Measurements from ENCODE around the gene GALNTL6. TPM values are rescaled to one million over a fixed set of nuclear protein-coding genes. Genes with fewer than 3 reads are reported as not detected.
A peak's percentile ranks its signal among the peaks of the same experiment; 100 is the strongest.

Gene GALNTL6
- total and polyA plus RNA-seq, 2 donors (not counting 1 experiment from before 2014, with no cell fraction given): not detected

- Histone ChIP-seq H4K20me1 (ENCODE audit: control insufficient read depth, extremely low read depth, insufficient read depth, low read length) (no peaks in the 10 kb centered on the region), H3K4me1 (ENCODE audit: control insufficient read depth, extremely low read depth, insufficient read depth, low read length) (no peaks in the 10 kb centered on the region), H3K4me3 (replicated peaks in 1 of 4; ENCODE audit: control extremely low read depth in 1 of 4, insufficient read depth in 1 of 4, low read depth in 3 of 4, low read length in 4 of 4) (no peak overlapping the region), H3K9me3 (ENCODE audit: control insufficient read depth, insufficient read depth, low read depth, low read length) (no peaks in the 10 kb centered on the region), H3K27me3 (ENCODE audit: control insufficient read depth, insufficient read depth, low read length) (no peaks in the 10 kb centered on the region), H2AFZ (ENCODE audit: low read length) (no peak overlapping the region), H3K79me2 (ENCODE audit: control insufficient read depth, insufficient read depth, low read length) (no peaks in the 10 kb centered on the region), H3K27ac (ENCODE audit: insufficient read depth, low read length) (no peak overlapping the region), H3K9ac (ENCODE audit: insufficient read depth, low read length) (no peak overlapping the region), H3K36me3 (ENCODE audit: control insufficient read depth, insufficient read depth, low read length) (no peaks in the 10 kb centered on the region), H3K4me2 (ENCODE audit: extremely low read depth, insufficient read depth, low read length) (no peak overlapping the region)
- peak in 1 of 2 donors; percentile 59 for DNase-seq (ENCODE audit: low read depth in 2 of 2)
- no peak for TF ChIP-seq EZH2 (IDR thresholded peaks at IDR 0.05; ENCODE audit: low read length, missing control alignments)
- TF ChIP-seq, protein P1, sequence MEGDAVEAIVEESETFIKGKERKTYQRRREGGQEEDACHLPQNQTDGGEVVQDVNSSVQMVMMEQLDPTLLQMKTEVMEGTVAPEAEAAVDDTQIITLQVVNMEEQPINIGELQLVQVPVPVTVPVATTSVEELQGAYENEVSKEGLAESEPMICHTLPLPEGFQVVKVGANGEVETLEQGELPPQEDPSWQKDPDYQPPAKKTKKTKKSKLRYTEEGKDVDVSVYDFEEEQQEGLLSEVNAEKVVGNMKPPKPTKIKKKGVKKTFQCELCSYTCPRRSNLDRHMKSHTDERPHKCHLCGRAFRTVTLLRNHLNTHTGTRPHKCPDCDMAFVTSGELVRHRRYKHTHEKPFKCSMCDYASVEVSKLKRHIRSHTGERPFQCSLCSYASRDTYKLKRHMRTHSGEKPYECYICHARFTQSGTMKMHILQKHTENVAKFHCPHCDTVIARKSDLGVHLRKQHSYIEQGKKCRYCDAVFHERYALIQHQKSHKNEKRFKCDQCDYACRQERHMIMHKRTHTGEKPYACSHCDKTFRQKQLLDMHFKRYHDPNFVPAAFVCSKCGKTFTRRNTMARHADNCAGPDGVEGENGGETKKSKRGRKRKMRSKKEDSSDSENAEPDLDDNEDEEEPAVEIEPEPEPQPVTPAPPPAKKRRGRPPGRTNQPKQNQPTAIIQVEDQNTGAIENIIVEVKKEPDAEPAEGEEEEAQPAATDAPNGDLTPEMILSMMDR (conservative IDR thresholded peaks at IDR 0.05 in 1 of 2, IDR thresholded peaks at IDR 0.05 in 1 of 2; ENCODE audit: low read depth in 1 of 2, low read length in 2 of 2): no peak
Measured at GRCh38 chr4:172515266-172515879, 702.2 kb downstream of the GALNTL6 start.

DNA sequence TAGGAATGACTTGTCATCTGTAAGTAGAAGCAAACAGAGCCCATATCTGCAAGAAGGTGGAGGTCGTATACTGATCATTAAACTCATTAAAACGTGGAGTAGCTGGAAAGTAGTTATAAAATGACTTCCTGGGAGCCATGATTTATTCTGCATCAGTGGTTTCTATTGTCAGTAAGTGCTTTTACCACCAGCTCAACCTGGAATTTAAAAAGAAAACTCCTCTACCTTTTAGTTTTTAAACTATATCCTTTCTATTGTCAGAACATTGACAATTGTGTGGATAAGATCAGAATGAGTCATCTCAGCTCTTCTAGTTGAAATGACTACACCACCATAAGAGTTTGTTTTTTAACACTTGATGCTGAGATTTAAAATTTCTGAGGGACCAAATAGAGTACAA lies 704.2 kb downstream of the GALNTL6 start:
- Histone ChIP-seq H3K79me2 (ENCODE audit: control insufficient read depth, insufficient read depth, low read length) (no peaks in the 10 kb centered on the region), H4K20me1 (ENCODE audit: control insufficient read depth, extremely low read depth, insufficient read depth, low read length) (no peaks in the 10 kb centered on the region), H3K36me3 (ENCODE audit: control insufficient read depth, insufficient read depth, low read length) (no peaks in the 10 kb centered on the region), H3K4me2 (ENCODE audit: extremely low read depth, insufficient read depth, low read length) (no peak overlapping the region), H2AFZ (ENCODE audit: low read length) (no peak overlapping the region), H3K4me3 (replicated peaks in 1 of 4; ENCODE audit: control extremely low read depth in 1 of 4, insufficient read depth in 1 of 4, low read depth in 3 of 4, low read length in 4 of 4) (no peak overlapping the region), H3K9me3 (ENCODE audit: control insufficient read depth, insufficient read depth, low read depth, low read length) (no peaks in the 10 kb centered on the region), H3K27ac (ENCODE audit: insufficient read depth, low read length) (no peak overlapping the region), H3K9ac (ENCODE audit: insufficient read depth, low read length) (no peak overlapping the region), H3K27me3 (ENCODE audit: control insufficient read depth, insufficient read depth, low read length) (no peaks in the 10 kb centered on the region), H3K4me1 (ENCODE audit: control insufficient read depth, extremely low read depth, insufficient read depth, low read length) (no peaks in the 10 kb centered on the region)
- DNase-seq (ENCODE audit: low read depth in 2 of 2): no peak
- TF ChIP-seq EZH2 (IDR thresholded peaks at IDR 0.05; ENCODE audit: low read length, missing control alignments): no peak
- TF ChIP-seq, protein P1 (conservative IDR thresholded peaks at IDR 0.05 in 1 of 2, IDR thresholded peaks at IDR 0.05 in 1 of 2; ENCODE audit: low read depth in 1 of 2, low read length in 2 of 2): no peak

GRCh38 chr4:172521248-172521647 lies 708.0 kb downstream of the GALNTL6 start:
- no peaks in the 10 kb centered on the region for H3K4me1 ChIP-seq (ENCODE audit: control insufficient read depth, extremely low read depth, insufficient read depth, low read length)
- no peaks in the 10 kb centered on the region for H3K27me3 ChIP-seq (ENCODE audit: control insufficient read depth, insufficient read depth, low read length)
- no peaks in the 10 kb centered on the region for H3K36me3 ChIP-seq (ENCODE audit: control insufficient read depth, insufficient read depth, low read length)
- no peak overlapping the region for H3K27ac ChIP-seq (ENCODE audit: insufficient read depth, low read length)
- TF ChIP-seq EZH2 (IDR thresholded peaks at IDR 0.05; ENCODE audit: low read length, missing control alignments): no peak
- TF ChIP-seq, protein P1 (conservative IDR thresholded peaks at IDR 0.05 in 1 of 2, IDR thresholded peaks at IDR 0.05 in 1 of 2; ENCODE audit: low read depth in 1 of 2, low read length in 2 of 2): no peak
- no peaks in the 10 kb centered on the region for H4K20me1 ChIP-seq (ENCODE audit: control insufficient read depth, extremely low read depth, insufficient read depth, low read length)
- no peak overlapping the region for H3K4me2 ChIP-seq (ENCODE audit: extremely low read depth, insufficient read depth, low read length)
- no peak for DNase-seq (ENCODE audit: low read depth in 2 of 2)
- no peaks in the 10 kb centered on the region for H3K9me3 ChIP-seq (ENCODE audit: control insufficient read depth, insufficient read depth, low read depth, low read length)
- no peak overlapping the region for H2AFZ ChIP-seq (ENCODE audit: low read length)
- no peak overlapping the region for H3K4me3 ChIP-seq (replicated peaks in 1 of 4; ENCODE audit: control extremely low read depth in 1 of 4, insufficient read depth in 1 of 4, low read depth in 3 of 4, low read length in 4 of 4)
- no peak overlapping the region for H3K9ac ChIP-seq (ENCODE audit: insufficient read depth, low read length)
- H3K79me2 ChIP-seq (ENCODE audit: control insufficient read depth, insufficient read depth, low read length): no peaks in the 10 kb centered on the region
